ENCODE measurements around the gene MTHFS. TPM values are rescaled to one million over a fixed set of nuclear protein-coding genes. Genes with fewer than 3 reads are reported as not detected.
"Not testable (repeated sequence)": the region's sequence is repeated elsewhere in the genome, so short reads cannot be mapped to it uniquely, and the experiment has no call there.

Gene MTHFS
- 100 to 1,000 TPM in 3 of 4 donors, 10 to 100 TPM in 1; 72.6 to 221 (median 137) TPM for polyA plus RNA-seq
- long read RNA-seq, donor 1: 0 reads
- long read RNA-seq, donor 2, transcript MTHFS-201 (3 exons, 907 nt): major isoform, 31 of 37 reads
- long read RNA-seq, donor 2, partial matches to known transcripts: 0 of 37 reads
- long read RNA-seq, donor 2, other reads (novel, unspliced or antisense): 6 of 37 reads
- long read RNA-seq, donor 3, transcript MTHFS-201 (3 exons, 907 nt): major isoform, 24 of 39 reads
- long read RNA-seq, donor 3, partial matches to known transcripts: 0 of 39 reads
- long read RNA-seq, donor 3, other reads (novel, unspliced or antisense): 15 of 39 reads
- long read RNA-seq, donor 4: 0 reads
- long read RNA-seq, donor 5, transcript MTHFS-201 (3 exons, 907 nt): major isoform, 12 of 18 reads
- long read RNA-seq, donor 5, partial matches to known transcripts: 0 of 18 reads
- long read RNA-seq, donor 5, other reads (novel, unspliced or antisense): 6 of 18 reads
- long read RNA-seq, donor 6, transcript MTHFS-201 (3 exons, 907 nt): major isoform, 30 of 50 reads
- long read RNA-seq, donor 6, partial matches to known transcripts: 0 of 50 reads
- long read RNA-seq, donor 6, other reads (novel, unspliced or antisense): 18 of 50 reads
- long read RNA-seq, donor 7, transcript MTHFS-201 (3 exons, 907 nt): major isoform, 26 of 31 reads
- long read RNA-seq, donor 7, partial matches to known transcripts: 0 of 31 reads
- long read RNA-seq, donor 7, other reads (novel, unspliced or antisense): 5 of 31 reads
- long read RNA-seq, donor 8, partial matches to known transcripts: 0 of 1 reads
- long read RNA-seq, donor 8, other reads (novel, unspliced or antisense): 0 of 1 reads
- long read RNA-seq, donor 9, transcript MTHFS-201 (3 exons, 907 nt): major isoform, 7 of 7 reads
- long read RNA-seq, donor 9, partial matches to known transcripts: 0 of 7 reads
- long read RNA-seq, donor 9, other reads (novel, unspliced or antisense): 0 of 7 reads
- long read RNA-seq, donor 10, transcript MTHFS-201 (3 exons, 907 nt): major isoform, 22 of 23 reads
- long read RNA-seq, donor 10, partial matches to known transcripts: 0 of 23 reads
- long read RNA-seq, donor 10, other reads (novel, unspliced or antisense): 0 of 23 reads

GRCh38 chr15:79896634-79897379 lies at the start of gene MTHFS:
MTHFS (minus strand) TSS chr15:79897014; CDS start chr15:79896988, 26 bp downstream.
- no peaks in the 10 kb centered on the region for H3K27me3 ChIP-seq (ENCODE audit: control insufficient read depth in 3 of 3, insufficient read depth in 3 of 3, low read length in 3 of 3)
- H3K27ac ChIP-seq (ENCODE audit: low read depth in 1 of 3, low read length in 2 of 3): peak within 1 kb of the TSS; percentile 92 to 99 (median 93)
- peaks cover 0 to 6% (median 0%) of the 10 kb centered on the region in 3 donors for H3K4me1 ChIP-seq (ENCODE audit: control insufficient read depth in 3 of 3, insufficient read depth in 2 of 3, low read depth in 1 of 3, low read length in 2 of 3)
- peak within 1 kb of the TSS; percentile 58 to 87 (median 75) for H3K4me3 ChIP-seq (ENCODE audit: low read depth in 1 of 3, low read length in 3 of 3)
- H3K36me3 ChIP-seq (ENCODE audit: control insufficient read depth in 3 of 3, insufficient read depth in 2 of 3, low read depth in 1 of 3, low read length in 3 of 3): peaks cover 0 to 11% (median 0%) of the 10 kb centered on the region in 3 donors
- DNase-seq: peak; percentile 93 to 97
- WGBS, 3 donors: 0 to 1% (median 1%) methylated on average over 58 to 90 of the region's 90 CpGs
- no peak for FAIRE-seq
- no peaks in the 10 kb centered on the region for H3K9me3 ChIP-seq (ENCODE audit: control insufficient read depth in 2 of 2, insufficient read depth in 1 of 2, low read depth in 1 of 2, low read length in 1 of 2)

GRCh38 chr15:79944622-79945021 lies 47.8 kb upstream of the MTHFS start:
- no peak for DNase-seq
- WGBS, 3 donors: 81 to 87% (median 84%) methylated on average over 7 of the region's 7 CpGs
- no peaks in the 10 kb centered on the region for H3K9me3 ChIP-seq (ENCODE audit: control insufficient read depth in 2 of 2, insufficient read depth in 1 of 2, low read depth in 1 of 2, low read length in 1 of 2)
- no peaks in the 10 kb centered on the region for H3K36me3 ChIP-seq (ENCODE audit: control insufficient read depth in 3 of 3, insufficient read depth in 2 of 3, low read depth in 1 of 3, low read length in 3 of 3)
- no peak overlapping the region for H3K27ac ChIP-seq (ENCODE audit: low read depth in 1 of 3, low read length in 2 of 3)
- H3K27me3 ChIP-seq (ENCODE audit: control insufficient read depth in 3 of 3, insufficient read depth in 3 of 3, low read length in 3 of 3): peaks cover 0 to 6% (median 0%) of the 10 kb centered on the region in 3 donors
- H3K4me3 ChIP-seq (ENCODE audit: low read depth in 1 of 3, low read length in 3 of 3): no peak overlapping the region
- H3K4me1 ChIP-seq (ENCODE audit: control insufficient read depth in 3 of 3, insufficient read depth in 2 of 3, low read depth in 1 of 3, low read length in 2 of 3): peaks cover 0 to 1% (median 0%) of the 10 kb centered on the region in 3 donors
- no peak for FAIRE-seq

- Histone ChIP-seq H3K4me3 (ENCODE audit: low read depth in 1 of 3, low read length in 3 of 3) (no peak overlapping the region), H3K36me3 (ENCODE audit: control insufficient read depth in 3 of 3, insufficient read depth in 2 of 3, low read depth in 1 of 3, low read length in 3 of 3) (no peaks in the 10 kb centered on the region), H3K27ac (ENCODE audit: low read depth in 1 of 3, low read length in 2 of 3) (no peak overlapping the region), H3K9me3 (ENCODE audit: control insufficient read depth in 2 of 2, insufficient read depth in 1 of 2, low read depth in 1 of 2, low read length in 1 of 2) (no peaks in the 10 kb centered on the region), H3K27me3 (ENCODE audit: control insufficient read depth in 3 of 3, insufficient read depth in 3 of 3, low read length in 3 of 3) (peaks cover 0 to 6% (median 0%) of the 10 kb centered on the region in 3 donors), H3K4me1 (ENCODE audit: control insufficient read depth in 3 of 3, insufficient read depth in 2 of 3, low read depth in 1 of 3, low read length in 2 of 3) (peaks cover 0 to 1% (median 0%) of the 10 kb centered on the region in 3 donors)
- FAIRE-seq (no peak), DNase-seq (no peak)
- 41 to 62% (median 47%) methylated on average over 1 of the region's 1 CpG for WGBS, 3 donors
These were observed 47.0 kb upstream of the MTHFS start for GRCh38 chr15:79943820-79944219.

GRCh38 chr15:79942741-79943481 lies 46.1 kb upstream of the MTHFS start:
- FAIRE-seq: no peak
- Histone ChIP-seq H3K27ac (ENCODE audit: low read depth in 1 of 3, low read length in 2 of 3) (no peak overlapping the region), H3K36me3 (ENCODE audit: control insufficient read depth in 3 of 3, insufficient read depth in 2 of 3, low read depth in 1 of 3, low read length in 3 of 3) (no peaks in the 10 kb centered on the region), H3K4me3 (ENCODE audit: low read depth in 1 of 3, low read length in 3 of 3) (no peak overlapping the region), H3K9me3 (ENCODE audit: control insufficient read depth in 2 of 2, insufficient read depth in 1 of 2, low read depth in 1 of 2, low read length in 1 of 2) (no peaks in the 10 kb centered on the region), H3K27me3 (ENCODE audit: control insufficient read depth in 3 of 3, insufficient read depth in 3 of 3, low read length in 3 of 3) (peaks cover 0 to 6% (median 0%) of the 10 kb centered on the region in 3 donors), H3K4me1 (ENCODE audit: control insufficient read depth in 3 of 3, insufficient read depth in 2 of 3, low read depth in 1 of 3, low read length in 2 of 3) (peaks cover 0 to 1% (median 0%) of the 10 kb centered on the region in 3 donors)
- no peak for DNase-seq
- WGBS, 3 donors: 65 to 79% (median 78%) methylated on average over 7 of the region's 7 CpGs

- no peaks in the 10 kb centered on the region for H3K9me3 ChIP-seq (ENCODE audit: control insufficient read depth in 2 of 2, insufficient read depth in 1 of 2, low read depth in 1 of 2, low read length in 1 of 2)
- FAIRE-seq: no peak
- no peaks in the 10 kb centered on the region for H3K27me3 ChIP-seq (ENCODE audit: control insufficient read depth in 3 of 3, insufficient read depth in 3 of 3, low read length in 3 of 3)
- H3K27ac ChIP-seq (ENCODE audit: low read depth in 1 of 3, low read length in 2 of 3): no peak overlapping the region
- no peaks in the 10 kb centered on the region for H3K4me1 ChIP-seq (ENCODE audit: control insufficient read depth in 3 of 3, insufficient read depth in 2 of 3, low read depth in 1 of 3, low read length in 2 of 3)
- no peaks in the 10 kb centered on the region for H3K36me3 ChIP-seq (ENCODE audit: control insufficient read depth in 3 of 3, insufficient read depth in 2 of 3, low read depth in 1 of 3, low read length in 3 of 3)
- DNase-seq: no peak
- WGBS, 3 donors: 91 to 95% (median 93%) methylated on average over 4 of the region's 4 CpGs
- H3K4me3 ChIP-seq (ENCODE audit: low read depth in 1 of 3, low read length in 3 of 3): no peak overlapping the region
These were observed 42.6 kb upstream of the MTHFS start for GRCh38 chr15:79939399-79939798.

- FAIRE-seq (no peak), DNase-seq (no peak)
- Histone ChIP-seq H3K27ac (ENCODE audit: low read depth in 1 of 3, low read length in 2 of 3) (no peak overlapping the region), H3K4me3 (ENCODE audit: low read depth in 1 of 3, low read length in 3 of 3) (no peak overlapping the region), H3K9me3 (ENCODE audit: control insufficient read depth in 2 of 2, insufficient read depth in 1 of 2, low read depth in 1 of 2, low read length in 1 of 2) (no peaks in the 10 kb centered on the region), H3K27me3 (ENCODE audit: control insufficient read depth in 3 of 3, insufficient read depth in 3 of 3, low read length in 3 of 3) (no peaks in the 10 kb centered on the region), H3K4me1 (ENCODE audit: control insufficient read depth in 3 of 3, insufficient read depth in 2 of 3, low read depth in 1 of 3, low read length in 2 of 3) (no peaks in the 10 kb centered on the region), H3K36me3 (ENCODE audit: control insufficient read depth in 3 of 3, insufficient read depth in 2 of 3, low read depth in 1 of 3, low read length in 3 of 3) (no peaks in the 10 kb centered on the region)
- WGBS, 3 donors: 18 to 71% (median 53%) methylated on average over 1 of the region's 1 CpG
These were observed 41.3 kb upstream of the MTHFS start for GRCh38 chr15:79938143-79938542.

GRCh38 chr15:79935556-79936201 lies 38.9 kb upstream of the MTHFS start:
- not testable (repeated sequence) for H3K36me3 ChIP-seq (ENCODE audit: control insufficient read depth in 3 of 3, insufficient read depth in 2 of 3, low read depth in 1 of 3, low read length in 3 of 3); H3K9me3 ChIP-seq (ENCODE audit: control insufficient read depth in 2 of 2, insufficient read depth in 1 of 2, low read depth in 1 of 2, low read length in 1 of 2); H3K4me3 ChIP-seq (ENCODE audit: low read depth in 1 of 3, low read length in 3 of 3); H3K27ac ChIP-seq (ENCODE audit: low read depth in 1 of 3, low read length in 2 of 3); H3K27me3 ChIP-seq (ENCODE audit: control insufficient read depth in 3 of 3, insufficient read depth in 3 of 3, low read length in 3 of 3); DNase-seq; FAIRE-seq; H3K4me1 ChIP-seq (ENCODE audit: control insufficient read depth in 3 of 3, insufficient read depth in 2 of 3, low read depth in 1 of 3, low read length in 2 of 3)
- WGBS, 3 donors: 53 to 77% (median 76%) methylated on average over 7 of the region's 7 CpGs

All from small intestine (tissue), 16 donors.